Gastroesophageal sphincter (tissue), 3 donors: Measurements from ENCODE around the gene ANKRD13D.

Experiments
- CTCF ChIP-seq, 4 experiments: fragments of 200-600 bp in 2 of 4; fragments of 450-650 bp in 2 of 4; sonication (generic) in 1 of 4; IDR thresholded peaks; one replicate each; pipeline ENCODE4 v1.5.1; 2017 to 2019; ENCODE audit warnings: antibody characterized with exemption in 4 of 4, mild to moderate bottlenecking in 2 of 4, moderate library complexity in 2 of 4
- EP300 ChIP-seq: sonication (generic); formaldehyde crosslinking; IDR thresholded peaks from one replicate; pipeline ENCODE4 v1.6.1; 2017; ENCODE audit warnings: antibody characterized with exemption, mild to moderate bottlenecking
- POLR2A ChIP-seq, 2 donors: fragments of 450-650 bp; IDR thresholded peaks; one replicate each; pipeline ENCODE4 v1.6.1; 2017; ENCODE audit warnings: antibody characterized with exemption in 2 of 2, mild to moderate bottlenecking in 2 of 2, moderate library complexity in 1 of 2

- TF ChIP-seq CTCF (IDR thresholded peaks at IDR 0.05) (no peak), POLR2A (IDR thresholded peaks at IDR 0.05) (no peak), EP300 (no peak)
Observed at GRCh38 chr11:67332081-67332691, 43.1 kb downstream of the ANKRD13D start.
